WTC11 (cell line): Measurements from ENCODE around the gene WRAP73. TPM values are rescaled to one million over a fixed set of nuclear protein-coding genes. Genes with fewer than 3 reads are reported as not detected.

ENCODE experiments used
- ATAC-seq: fragments of 200-7000 bp; cut with Tn5 transposase; 2 replicates; pipeline ENCODE4 v1.10.0; 2021; ENCODE audit warnings: mild to moderate bottlenecking, moderate library complexity
- CTCF ChIA-PET: fragments of 300-600 bp; sonication (Branson Sonifier 250); formaldehyde crosslinking; loops from one replicate; lab custom pipeline; 2021; ENCODE audit warnings: antibody characterized with exemption; lab: Charles Lee
- POLR2A ChIA-PET: fragments of 350-600 bp; sonication (Branson Sonifier 250); formaldehyde crosslinking; loops from one replicate; lab custom pipeline; 2021; ENCODE audit warnings: antibody characterized with exemption; lab: Charles Lee
- DNase-seq: peaks from one replicate; pipeline ENCODE4 v3.0.0; 2021; ENCODE audit warnings: low spot score
- H3K27ac Mint-ChIP-seq: 2 replicates; pipeline ENCODE4 v1.8.0; 2021; ENCODE audit warnings: mixed read lengths
- H3K27me3 Mint-ChIP-seq: 2 replicates; pipeline ENCODE4 v1.8.0; 2021; ENCODE audit warnings: low read depth, mild to moderate bottlenecking, moderate library complexity, mixed read lengths
- H3K36me3 Mint-ChIP-seq: 2 replicates; pipeline ENCODE4 v1.8.0; 2021; ENCODE audit warnings: mixed read lengths
- H3K4me1 Mint-ChIP-seq: 2 replicates; pipeline ENCODE4 v1.8.0; 2022; ENCODE audit warnings: mixed read lengths
- H3K4me3 Mint-ChIP-seq: 2 replicates; pipeline ENCODE4 v1.8.0; 2021; ENCODE audit warnings: mild to moderate bottlenecking, moderate library complexity, mixed read lengths
- H3K9me3 Mint-ChIP-seq: 2 replicates; pipeline ENCODE4 v1.8.0; 2021; ENCODE audit warnings: mixed read lengths
- CBFB ChIP-seq: sonication (generic); formaldehyde crosslinking; IDR thresholded peaks from 2 replicates; pipeline ENCODE4 v1.8.1; 2022; ENCODE audit warnings: mild to moderate bottlenecking, low read depth, missing genetic modification reagents
- FOXP1 ChIP-seq: sonication (generic); formaldehyde crosslinking; IDR thresholded peaks from 2 replicates; pipeline ENCODE4 v1.8.0; 2022; ENCODE audit warnings: missing genetic modification reagents, mild to moderate bottlenecking, moderate library complexity, borderline replicate concordance
- GTF2I ChIP-seq: fragments of 250-450 bp; sonication (Bioruptor Pico); conservative IDR thresholded peaks from 2 replicates; pipeline ENCODE4 v1.4.0; 2021; ENCODE audit warnings: mild to moderate bottlenecking
- IRF1 ChIP-seq: sonication (generic); formaldehyde crosslinking; IDR thresholded peaks from 2 replicates; pipeline ENCODE4 v1.8.0; 2023; ENCODE audit warnings: missing genetic modification reagents
- JAZF1 ChIP-seq: fragments of 250-450 bp; sonication (Bioruptor Pico); IDR thresholded peaks from 2 replicates; pipeline ENCODE4 v1.9.0; 2021; ENCODE audit warnings: moderate library complexity, mild to moderate bottlenecking, inconsistent platforms
- NR3C1 ChIP-seq: sonication (generic); formaldehyde crosslinking; conservative IDR thresholded peaks from 2 replicates; pipeline ENCODE4 v1.8.1; 2023; ENCODE audit warnings: low read depth, mild to moderate bottlenecking, missing genetic modification reagents
- PRRX2 ChIP-seq: fragments of 250-450 bp; sonication (Bioruptor Pico); IDR thresholded peaks from 2 replicates; pipeline ENCODE4 v1.8.0; 2021; ENCODE audit warnings: mild to moderate bottlenecking
- TEAD4 ChIP-seq: sonication (generic); formaldehyde crosslinking; IDR thresholded peaks from 2 replicates; pipeline ENCODE4 v1.8.0; 2022; ENCODE audit warnings: mild to moderate bottlenecking, missing genetic modification reagents
- USF1 ChIP-seq: sonication (generic); formaldehyde crosslinking; IDR thresholded peaks from 2 replicates; pipeline ENCODE4 v1.8.0; 2022; ENCODE audit warnings: mild to moderate bottlenecking, missing genetic modification reagents
- ZNF138 ChIP-seq: sonication (generic); formaldehyde crosslinking; conservative IDR thresholded peaks from 2 replicates; pipeline ENCODE4 v1.8.1; 2022; ENCODE audit warnings: mild to moderate bottlenecking, moderate library complexity, missing genetic modification reagents
- ZNF232 ChIP-seq: sonication (generic); formaldehyde crosslinking; IDR thresholded peaks from 2 replicates; pipeline ENCODE4 v1.8.0; 2022; ENCODE audit warnings: mild to moderate bottlenecking, missing genetic modification reagents
- ZNF532 ChIP-seq: fragments of 250-450 bp; sonication (Bioruptor Pico); IDR thresholded peaks from 2 replicates; pipeline ENCODE4 v1.9.0; 2021; ENCODE audit warnings: mild to moderate bottlenecking, borderline replicate concordance
- total RNA-seq: library from RNA; stranded (reverse); gene quantifications from 3 replicates; pipeline ENCODE4 v1.2.3, GENCODE V29; 2021

WRAP73 gene
- total RNA-seq, 1 experiment from 2014 or later = 39.2 TPM

GRCh38 chr1:3673381-3674099, 23.6 kb upstream of the WRAP73 start (continued):
- TF ChIP-seq ZNF532 (no peak), USF1 (CRISPR knock-in tag) (no peak), NR3C1 (CRISPR knock-in tag) (no peak), CBFB (CRISPR knock-in tag) (no peak)

GRCh38 chr1:3672971-3673361, 23.1 kb upstream of the WRAP73 start:
- Mint-ChIP-seq H3K27me3 (no peaks in the 10 kb centered on the region; the same call in 1 of the 2 replicates), H3K36me3 (no peaks in the 10 kb centered on the region), H3K9me3 (no peaks in the 10 kb centered on the region), H3K4me3 (no peak overlapping the region), H3K4me1 (peaks cover 34% of the 10 kb centered on the region), H3K27ac (no peak overlapping the region)
- ChIA-PET POLR2A (interaction anchor here (0.6 kb wide), 1 partner anchor 20 kb away, joined by 4 read pairs; no protein-coding TSS in a partner anchor), CTCF (no interaction called here)
- TF ChIP-seq CBFB (CRISPR knock-in tag) (no peak), ZNF138 (CRISPR knock-in tag) (no peak), JAZF1 (CRISPR knock-in tag) (no peak), TEAD4 (CRISPR knock-in tag) (no peak)
- ATAC-seq (no peak), DNase-seq (peak; percentile 8)

GRCh38 chr1:3672231-3672970, 22.5 kb upstream of the WRAP73 start:
- TF ChIP-seq IRF1 (no peak), ZNF232 (CRISPR knock-in tag) (no peak), PRRX2 (CRISPR knock-in tag) (no peak), FOXP1 (CRISPR knock-in tag) (no peak), GTF2I (no peak)
- Mint-ChIP-seq H3K36me3 (no peaks in the 10 kb centered on the region), H3K27ac (no peak overlapping the region), H3K9me3 (no peaks in the 10 kb centered on the region), H3K27me3 (no peaks in the 10 kb centered on the region; the same call in 1 of the 2 replicates), H3K4me1 (peaks cover 33% of the 10 kb centered on the region), H3K4me3 (no peak overlapping the region)
- peak; percentile 12 for DNase-seq
- CTCF ChIA-PET = interaction anchor here (1.7 to 2.4 kb wide), 2 partner anchors 23 to 52 kb away, joined by 6 to 8 read pairs; no protein-coding TSS in a partner anchor
- no peak for ATAC-seq
- POLR2A ChIA-PET = interaction anchor here (0.6 kb wide), 1 partner anchor 19 kb away, joined by 4 read pairs; no protein-coding TSS in a partner anchor
